GM13977 (cell line): ENCODE measurements around the gene MAP3K21.

Source experiments
- DNase-seq: peaks from one replicate; pipeline ENCODE4 v3.0.0; 2012; ENCODE audit warnings: low spot score
- CTCF ChIP-seq: IDR thresholded peaks from 2 replicates; pipeline ENCODE4 v1.5.1; 2012; ENCODE audit warnings: mild to moderate bottlenecking, control low read depth; ENCODE audit not compliant: insufficient read depth; ENCODE audit errors: extremely low read depth, missing control alignments
- in situ Hi-C: fragments of 300-500 bp; cut with MboI; formaldehyde crosslinking; loops from one replicate; pipeline ENCODE4 v1.12.0; 2022; ENCODE audit warnings: low sequenced_read_pairs, low pct_unique_long_range_greater_than_20kb, mixed read lengths, inconsistent platforms; ENCODE audit not compliant: unreplicated experiment

Gene MAP3K21

GRCh38 chr1:233340966-233341516 lies 13.5 kb downstream of the MAP3K21 start:
- in situ Hi-C loops: no loop called here
- DNase-seq: no peak
- no peak for TF ChIP-seq CTCF

- in situ Hi-C loops: no loop called here
- TF ChIP-seq CTCF: no peak
- DNase-seq: no peak
Measured at GRCh38 chr1:233342086-233342485, 14.6 kb downstream of the MAP3K21 start.

- no peak for DNase-seq
- in situ Hi-C loops: no loop called here
- TF ChIP-seq CTCF: no peak
Measured at GRCh38 chr1:233343262-233343661, 15.7 kb downstream of the MAP3K21 start.

- no peak for DNase-seq
- TF ChIP-seq CTCF: no peak
- in situ Hi-C loops: no loop called here
Measured at GRCh38 chr1:233347338-233347737, 19.8 kb downstream of the MAP3K21 start.

GRCh38 chr1:233349137-233349536 lies 21.6 kb downstream of the MAP3K21 start:
- in situ Hi-C loops: no loop called here
- no peak for DNase-seq

GRCh38 chr1:233354983-233355382 lies 27.5 kb downstream of the MAP3K21 start:
- in situ Hi-C loops: no loop called here
- TF ChIP-seq CTCF: no peak
- DNase-seq: no peak

More at GRCh38 chr1:233349137-233349536, 21.6 kb downstream of the MAP3K21 start:
- no peak for TF ChIP-seq CTCF
